CD4-positive, alpha-beta T cell treated with Interferon alpha-2 for 1 hour (primary cell): Measurements from ENCODE around the gene CATSPERZ.

ENCODE experiments used
- DNase-seq, 2 donors: peaks; one replicate each; pipeline ENCODE4 v3.0.0-alpha.2; 2020 to 2022

The CATSPERZ gene

GRCh38 chr11:64264371-64264852, 35.7 kb upstream of the CATSPERZ start:
- no peak for DNase-seq

GRCh38 chr11:64265176-64266160, 34.7 kb upstream of the CATSPERZ start:
- no peak for DNase-seq

- no peak for DNase-seq
Measured at GRCh38 chr11:64266339-64266738, 33.8 kb upstream of the CATSPERZ start.

GRCh38 chr11:64267207-64267945, 32.8 kb upstream of the CATSPERZ start:
- no peak for DNase-seq

GRCh38 chr11:64268025-64268892, 31.9 kb upstream of the CATSPERZ start:
- no peak for DNase-seq

GRCh38 chr11:64268893-64269539, 31.1 kb upstream of the CATSPERZ start:
- peak; percentile 33 to 42 for DNase-seq

- DNase-seq, result peak; percentile 97 to 98
Measured at GRCh38 chr11:64269540-64270220, 30.5 kb upstream of the CATSPERZ start.

- no peak for DNase-seq
Measured at GRCh38 chr11:64275031-64275800, 24.9 kb upstream of the CATSPERZ start.

GRCh38 chr11:64275841-64276240, 24.3 kb upstream of the CATSPERZ start:
- no peak for DNase-seq

- no peak for DNase-seq
Measured at GRCh38 chr11:64276653-64277431, 23.3 kb upstream of the CATSPERZ start.

GRCh38 chr11:64278576-64279190, 21.5 kb upstream of the CATSPERZ start:
- no peak for DNase-seq

GRCh38 chr11:64281957-64282770, 18.0 kb upstream of the CATSPERZ start:
- no peak for DNase-seq

GRCh38 chr11:64283092-64283491, 17.1 kb upstream of the CATSPERZ start:
- DNase-seq, result no peak

- peak; percentile 94 to 95 for DNase-seq
Measured at GRCh38 chr11:64284048-64284961, 15.9 kb upstream of the CATSPERZ start, which contains the start of gene BAD. Gene BAD (minus strand): TSS chr11:64284665. CDS start chr11:64284368, 297 bp downstream.

GRCh38 chr11:64284962-64285884, 14.9 kb upstream of the CATSPERZ start, which contains the start of gene GPR137:
Gene GPR137 (plus strand): TSS chr11:64285848. CDS start chr11:64286525, 677 bp downstream.
- DNase-seq, result peak; percentile 89 to 93
